ENCODE data around the gene KCNQ5.
A peak's percentile ranks its signal among the peaks of the same experiment; 100 is the strongest.
"Not testable (repeated sequence)": the region's sequence is repeated elsewhere in the genome, so short reads cannot be mapped to it uniquely, and the experiment has no call there.

The KCNQ5 gene

DNA sequence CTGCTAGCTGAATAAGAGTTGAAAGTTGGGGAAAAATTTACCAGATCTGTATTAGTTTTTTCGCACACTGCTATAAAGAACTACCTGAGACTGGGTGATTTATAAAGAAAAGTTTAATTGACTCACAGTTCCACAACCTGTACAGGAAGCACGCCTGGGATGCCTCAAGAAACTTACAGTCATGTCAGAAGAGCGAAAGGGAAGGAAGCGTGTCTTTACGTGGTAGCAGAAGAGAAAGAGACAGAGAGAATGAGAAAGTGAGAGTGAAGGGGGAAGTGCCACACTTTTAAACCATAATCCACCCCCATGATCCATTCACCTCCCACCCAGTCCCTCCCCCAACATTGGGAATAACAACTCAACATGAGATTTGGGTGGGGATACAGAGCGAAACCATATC is 523.8 kb downstream of the KCNQ5 start:
- DNase-seq = no peak

DNA sequence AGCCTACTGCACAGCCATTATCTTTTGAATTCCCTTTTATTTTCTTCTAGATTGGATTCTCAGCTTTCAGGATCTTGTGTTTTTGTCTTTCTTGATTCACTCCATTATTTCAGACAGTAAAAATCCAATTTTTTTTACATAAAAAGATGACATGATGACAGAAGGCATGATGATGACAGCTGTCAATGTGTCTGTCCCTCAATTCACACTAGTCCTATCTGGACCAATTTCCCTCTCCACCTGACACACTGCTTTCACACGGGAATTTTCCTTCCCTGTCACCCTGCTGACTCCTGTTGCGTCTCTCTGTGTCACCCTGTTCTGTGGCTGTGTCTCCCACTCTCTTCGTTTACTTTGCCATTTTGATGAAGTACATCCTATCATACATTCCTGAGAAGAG is 529.9 kb downstream of the KCNQ5 start:
- DNase-seq = no peak

DNA sequence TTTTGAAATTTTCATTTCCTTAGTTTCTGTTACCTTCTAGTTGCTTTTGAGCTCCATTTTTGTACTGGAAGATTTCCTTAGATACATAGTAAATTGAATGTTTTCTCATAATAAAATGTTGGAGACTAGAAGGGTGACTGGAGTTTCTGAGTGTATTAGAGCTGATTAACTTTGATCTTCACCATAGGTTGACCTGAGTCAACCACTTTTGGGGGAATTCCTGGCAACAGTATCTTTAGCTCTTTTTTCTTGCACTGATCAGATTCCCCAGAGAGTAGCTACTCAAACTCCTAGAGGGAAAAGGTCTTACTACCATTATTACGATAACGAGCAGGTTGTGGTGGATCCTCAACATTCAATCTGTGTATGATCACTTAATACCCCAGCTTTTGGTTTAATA is 530.7 kb downstream of the KCNQ5 start:
- no peak for DNase-seq

DNA sequence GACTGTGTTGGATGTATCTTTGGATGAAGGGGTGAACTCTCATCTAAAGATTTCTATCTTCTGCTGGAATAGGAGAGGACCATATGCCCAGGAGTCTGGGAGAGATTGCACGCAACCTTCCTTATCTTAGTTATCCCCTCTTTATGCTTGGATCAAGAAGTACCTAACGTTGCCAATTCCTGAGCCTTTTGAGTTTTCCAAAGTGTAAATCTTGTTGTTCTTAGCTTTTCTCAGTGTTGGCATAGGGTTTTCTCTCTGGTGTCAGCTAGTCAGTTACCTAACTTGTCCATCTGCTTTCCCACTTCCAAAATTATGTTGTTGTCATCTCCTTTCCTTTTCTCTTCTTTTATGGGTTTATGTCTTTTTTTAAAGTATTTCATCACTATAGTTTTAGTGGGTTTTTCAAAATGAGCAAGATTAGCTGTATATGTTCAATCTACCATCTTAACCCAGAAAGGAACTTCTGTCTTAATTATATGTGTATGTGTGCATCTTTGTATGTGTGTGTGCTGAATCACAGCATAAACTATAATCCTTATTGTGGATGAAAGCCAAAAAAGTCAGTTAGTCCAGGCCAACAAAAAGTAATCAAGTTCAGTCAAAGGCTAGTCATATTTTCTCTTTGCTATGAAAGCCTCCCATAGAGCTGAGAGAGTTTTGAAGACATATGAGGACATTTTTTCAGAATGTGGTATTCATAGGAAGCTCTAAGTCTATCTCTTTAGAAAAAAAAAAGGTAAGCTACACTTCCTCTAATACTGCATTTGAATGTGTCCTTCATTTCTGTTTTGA is 531.3 kb downstream of the KCNQ5 start:
- DNase-seq = no peak

DNA sequence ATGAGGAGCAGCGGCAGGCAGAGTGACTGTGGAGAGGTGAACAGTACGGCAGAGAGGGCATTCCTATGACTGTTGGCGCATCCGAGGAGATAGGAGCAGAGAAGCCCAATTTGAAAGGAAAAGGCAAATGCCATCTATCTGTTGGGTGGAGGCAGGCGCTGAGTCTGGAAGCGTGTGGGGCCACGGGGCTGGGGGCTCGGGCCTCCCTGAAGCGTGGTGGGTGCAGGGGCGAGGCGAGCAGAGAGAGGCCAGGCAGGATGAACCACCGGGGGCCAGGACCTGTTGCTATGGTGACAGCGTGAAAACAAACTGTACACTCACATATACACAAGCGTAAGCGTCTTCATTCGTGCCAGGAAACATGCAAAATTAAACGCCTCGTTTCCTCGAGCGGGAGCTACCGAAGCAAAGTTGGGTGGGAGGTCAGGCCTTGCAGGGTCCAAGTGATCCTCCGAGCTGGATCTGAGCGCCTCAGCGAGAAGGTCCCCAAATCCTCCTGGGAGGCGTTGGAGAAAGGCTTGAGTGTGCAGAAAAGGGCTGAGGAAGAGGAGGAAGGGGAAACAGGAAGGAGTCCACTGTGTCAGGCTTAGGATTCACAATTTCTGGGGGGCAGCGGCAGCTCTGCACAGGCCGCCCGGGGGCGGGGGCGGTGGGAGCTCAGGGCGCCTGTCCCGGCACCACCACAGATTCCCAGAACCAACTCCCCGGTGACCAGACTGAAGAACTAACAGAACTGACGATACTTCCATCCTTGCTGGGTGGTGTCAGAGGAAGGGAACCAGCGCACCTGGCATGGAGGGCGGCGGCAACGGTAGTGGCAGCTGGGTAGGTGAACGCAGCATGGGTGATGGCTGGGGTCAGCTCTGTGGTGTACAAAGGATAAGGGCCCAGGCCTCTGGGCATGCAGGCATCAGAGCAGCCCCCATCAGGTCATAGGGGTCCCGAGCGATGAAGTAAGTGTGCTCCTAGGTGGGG is 535.2 kb downstream of the KCNQ5 start:
- no peak for DNase-seq

DNA sequence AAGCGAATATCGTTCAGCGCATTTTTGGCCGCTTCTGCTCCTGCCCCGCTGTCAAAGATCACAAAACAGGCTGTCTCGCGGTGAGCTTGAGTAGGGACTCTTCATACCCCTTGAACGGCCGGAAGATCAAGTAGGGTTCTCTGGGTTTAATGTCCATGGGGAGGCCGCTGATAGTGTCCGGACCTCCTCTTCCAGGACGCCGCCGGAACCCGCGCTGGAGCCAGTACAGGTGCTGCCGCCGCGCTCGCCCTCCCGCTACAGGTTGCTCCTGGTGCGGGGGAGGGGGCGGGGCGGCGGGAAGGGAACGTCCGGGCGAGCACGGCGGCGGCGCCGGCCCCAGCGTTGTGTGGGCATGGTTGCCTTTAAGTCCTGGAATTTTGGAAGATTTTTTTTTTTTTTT is 536.0 kb downstream of the KCNQ5 start:
- no peak for DNase-seq

DNA sequence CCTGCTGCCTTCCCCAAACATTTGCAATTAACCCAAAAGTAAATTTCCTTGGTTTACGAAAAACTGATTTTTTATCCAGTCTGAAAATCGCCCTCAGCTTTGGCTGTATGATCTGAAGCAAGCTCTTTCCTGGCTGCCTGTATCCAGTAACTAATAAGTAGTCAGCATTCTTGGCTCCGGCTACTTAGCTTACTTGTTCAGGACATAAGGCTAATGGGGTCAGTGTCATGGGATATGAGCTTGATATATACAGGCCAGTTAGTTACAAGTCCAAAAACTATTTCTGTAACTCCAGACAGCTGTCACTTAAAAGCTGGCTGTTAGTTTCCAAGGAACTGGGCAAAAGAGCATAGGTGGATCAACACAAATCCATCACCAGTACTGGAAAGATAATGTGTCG is 547.2 kb downstream of the KCNQ5 start:
- no peak for DNase-seq

DNA sequence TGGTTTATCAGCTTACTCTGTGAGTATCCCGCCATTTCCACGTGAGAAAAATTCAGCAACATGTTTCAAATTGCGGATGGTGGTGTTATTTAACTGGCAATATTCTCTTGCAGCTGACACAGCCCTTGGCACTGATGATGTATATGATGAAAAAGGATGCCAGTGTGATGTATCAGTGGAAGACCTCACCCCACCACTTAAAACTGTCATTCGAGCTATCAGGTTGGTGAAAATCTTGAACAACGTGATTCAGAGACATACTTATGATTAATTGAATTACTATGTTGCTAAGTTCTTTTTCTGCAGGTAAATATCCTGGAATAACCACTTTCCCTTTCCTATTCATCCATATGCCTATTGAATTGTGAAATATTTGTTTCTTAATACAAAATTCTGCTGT is 547.8 kb downstream of the KCNQ5 start:
- no peak for DNase-seq

DNA sequence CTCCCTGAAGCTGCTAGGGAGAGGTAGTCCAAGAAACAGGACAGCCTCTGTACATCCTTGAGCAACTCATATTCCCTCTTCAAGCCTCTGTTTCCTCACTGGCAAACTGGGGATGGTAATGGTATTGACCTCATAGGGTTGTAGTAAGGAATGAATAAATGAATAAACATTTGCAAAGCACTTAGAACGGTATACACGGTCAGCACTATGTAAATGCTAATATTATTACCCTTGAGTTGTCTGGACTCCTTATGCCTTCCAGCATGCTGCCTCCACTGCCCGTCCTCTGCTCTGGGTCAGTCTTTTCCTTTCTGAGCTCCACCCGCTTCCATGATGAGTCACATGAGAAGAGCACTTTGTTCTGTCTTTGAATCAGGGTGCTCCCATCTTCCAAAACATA is 552.8 kb downstream of the KCNQ5 start:
- no peak for DNase-seq

DNA sequence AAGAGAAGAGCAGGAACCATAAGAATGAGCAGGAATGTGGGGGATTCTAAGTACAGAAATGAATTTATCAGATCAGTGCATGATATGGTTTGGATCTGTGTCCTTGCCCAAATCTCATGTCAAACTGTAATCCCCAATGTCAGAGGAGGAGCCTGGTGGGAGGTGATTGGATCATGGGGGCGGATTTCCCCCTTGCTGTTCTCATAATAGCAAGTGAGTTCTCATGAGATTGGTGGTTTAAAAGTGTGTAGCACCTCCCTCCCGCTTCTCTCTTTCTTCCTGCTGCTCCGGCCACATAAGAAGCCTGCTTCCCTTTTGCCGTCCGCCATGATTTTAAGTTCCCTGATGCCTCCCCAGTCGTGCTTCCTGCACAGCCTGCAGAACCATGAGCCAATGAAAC is 554.2 kb downstream of the KCNQ5 start:
- DNase-seq = no peak

DNA sequence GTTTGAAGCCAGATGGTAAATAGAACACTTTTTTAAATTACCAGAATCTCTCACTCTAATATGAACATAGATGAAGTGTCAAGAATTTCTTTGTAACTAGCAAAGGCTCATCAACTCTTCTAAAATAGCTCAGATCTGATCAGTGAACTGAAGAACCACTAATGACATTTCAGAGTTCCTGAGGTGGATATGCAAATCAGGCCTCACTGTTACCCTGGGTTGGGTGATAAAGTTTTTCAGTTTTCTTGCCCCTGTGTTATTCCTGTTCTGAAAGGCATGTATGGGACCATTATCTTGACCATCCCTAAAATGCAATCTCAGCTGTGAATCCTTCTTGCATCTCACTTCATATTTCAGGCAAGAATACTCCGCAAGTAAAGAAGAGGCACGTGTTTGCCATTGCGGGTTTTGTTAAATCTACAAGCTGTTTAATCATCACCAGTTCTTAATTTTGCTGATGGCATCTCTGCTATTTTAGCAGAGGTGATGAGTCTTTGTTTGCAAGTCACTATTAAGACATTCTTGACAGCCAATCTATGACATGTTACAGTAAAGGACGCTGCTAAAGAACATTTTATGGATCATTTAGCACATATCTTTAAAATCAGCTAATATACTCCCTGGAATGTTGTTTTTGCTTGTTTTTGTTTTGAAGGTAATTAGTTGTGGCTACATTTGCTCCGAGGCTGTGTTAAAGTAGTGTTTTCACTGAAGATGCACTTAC is 555.5 kb downstream of the KCNQ5 start:
- no peak for DNase-seq

DNA sequence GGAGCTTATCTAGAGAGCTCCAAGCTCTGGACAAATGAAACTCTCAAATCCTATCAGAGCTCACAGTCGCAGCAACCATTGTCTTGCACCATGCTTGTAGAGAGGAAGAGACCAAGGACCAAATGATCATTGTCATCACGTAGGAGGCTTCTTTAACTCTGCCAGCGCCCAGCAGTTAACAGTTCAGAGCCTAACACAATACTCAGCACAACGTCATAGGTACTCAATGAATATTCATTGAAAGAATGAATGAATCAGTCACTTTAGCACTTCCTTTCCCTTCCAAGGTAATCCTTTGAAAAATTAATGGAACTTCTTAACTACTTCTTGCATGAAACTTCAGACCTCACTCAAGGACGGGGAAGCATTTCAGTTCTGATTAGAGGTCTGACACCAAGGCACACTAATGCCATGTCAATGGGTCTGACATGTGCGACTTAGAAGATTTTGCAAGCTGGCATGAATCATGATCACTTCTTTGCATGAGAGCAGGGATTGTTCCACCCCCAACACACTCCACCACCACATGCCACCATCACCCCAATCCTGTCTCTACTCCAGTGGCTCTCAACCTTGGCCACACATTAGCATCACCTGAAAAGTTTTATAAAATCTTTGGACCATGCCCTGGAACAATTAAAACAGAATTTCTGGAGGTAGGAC is 558.3 kb downstream of the KCNQ5 start:
- DNase-seq = no peak

DNA sequence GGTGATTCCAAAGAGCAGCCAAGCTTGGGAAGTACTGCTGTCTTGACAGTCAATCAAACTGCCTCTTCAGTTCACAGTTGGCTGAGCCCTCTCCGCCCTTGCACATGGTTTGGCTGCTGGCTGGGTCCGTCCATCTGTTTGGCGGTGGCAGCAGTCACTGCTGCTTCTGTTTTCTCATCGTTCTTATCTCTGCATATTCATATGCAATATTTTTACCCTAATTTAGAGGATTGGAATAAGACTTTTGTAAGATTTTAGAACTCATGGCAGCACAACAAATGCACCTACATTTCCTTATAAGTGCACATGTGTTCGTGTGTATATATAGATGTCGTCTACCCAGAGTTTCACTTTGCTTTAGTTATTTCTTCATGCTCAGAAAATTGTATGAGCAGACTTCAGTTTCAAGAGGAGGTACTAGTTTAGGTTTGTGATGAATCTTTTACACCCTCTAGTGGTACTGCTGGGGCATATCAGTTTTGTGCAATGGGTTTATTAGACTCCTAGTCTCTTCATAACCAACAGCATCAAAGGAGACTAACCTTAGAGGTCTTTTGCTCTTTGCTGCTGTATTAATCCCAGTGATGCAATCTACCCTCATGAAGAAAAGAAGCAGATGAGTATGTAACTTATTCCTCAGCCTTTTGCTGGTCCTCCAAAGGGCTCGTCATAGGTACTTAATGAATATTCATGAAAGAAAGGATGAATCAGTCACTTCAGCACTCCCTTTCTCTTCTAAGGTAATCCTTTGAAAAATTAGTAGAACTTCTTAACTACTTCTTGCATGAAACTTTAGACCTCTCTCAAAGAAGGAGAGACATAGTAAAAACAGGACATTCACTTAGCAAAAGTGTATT is 559.1 kb downstream of the KCNQ5 start:
- peak; percentile 47 for DNase-seq

DNA sequence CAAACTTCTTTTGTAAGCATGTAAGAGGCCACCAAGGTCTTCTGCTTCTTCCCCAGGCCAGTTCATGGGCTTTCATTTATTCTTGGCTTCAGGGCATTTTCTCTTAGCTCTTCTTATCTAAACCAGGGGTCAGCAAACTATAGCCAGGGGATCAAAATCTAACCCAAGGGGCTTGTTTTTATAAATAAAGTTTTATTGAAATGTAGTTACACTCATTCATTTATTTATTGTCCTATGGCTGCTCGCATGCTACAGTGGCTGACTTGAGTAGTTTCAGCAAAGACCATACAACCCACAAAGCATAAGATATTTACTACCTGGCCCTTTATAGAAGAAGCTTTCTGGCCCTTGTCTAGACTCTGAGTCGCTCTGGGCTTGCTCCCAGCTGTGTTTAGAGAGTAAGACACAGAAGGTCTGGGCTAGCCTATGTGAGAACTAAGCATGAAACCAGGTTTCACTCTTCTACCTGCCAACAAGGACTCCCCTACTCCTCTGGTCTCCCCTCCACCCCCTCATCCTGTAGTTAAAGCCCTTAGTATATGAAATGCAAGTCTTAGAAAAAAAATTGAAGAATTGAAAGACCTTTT is 560.2 kb downstream of the KCNQ5 start:
- no peak for DNase-seq

DNA sequence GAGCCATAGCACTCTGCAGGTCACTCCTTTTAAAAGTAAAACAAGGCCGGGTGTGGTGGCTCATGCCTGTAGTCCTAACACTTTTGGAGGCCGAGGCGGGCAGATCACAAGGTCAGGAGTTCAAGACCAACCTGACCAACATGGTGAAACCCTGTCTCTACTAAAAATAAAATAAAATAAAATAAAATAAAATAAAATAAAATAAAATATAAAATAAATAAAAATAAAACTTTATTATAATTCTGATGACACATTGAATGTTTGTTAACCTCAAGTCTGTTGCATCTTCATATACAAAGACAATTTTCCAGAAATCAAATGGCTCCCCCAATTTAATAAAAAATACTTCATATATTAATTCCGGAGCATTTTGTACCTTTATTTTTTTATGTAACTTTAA is 571.4 kb downstream of the KCNQ5 start:
- DNase-seq = not testable (repeated sequence)

DNA sequence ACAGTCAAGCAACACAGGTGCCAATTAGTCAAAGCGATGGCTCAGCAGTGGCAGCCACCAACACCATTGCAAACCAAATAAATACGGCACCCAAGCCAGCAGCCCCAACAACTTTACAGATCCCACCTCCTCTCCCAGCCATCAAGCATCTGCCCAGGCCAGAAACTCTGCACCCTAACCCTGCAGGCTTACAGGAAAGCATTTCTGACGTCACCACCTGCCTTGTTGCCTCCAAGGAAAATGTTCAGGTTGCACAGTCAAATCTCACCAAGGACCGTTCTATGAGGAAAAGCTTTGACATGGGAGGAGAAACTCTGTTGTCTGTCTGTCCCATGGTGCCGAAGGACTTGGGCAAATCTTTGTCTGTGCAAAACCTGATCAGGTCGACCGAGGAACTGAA is 572.9 kb downstream of the KCNQ5 start:
- no peak for DNase-seq

DNA sequence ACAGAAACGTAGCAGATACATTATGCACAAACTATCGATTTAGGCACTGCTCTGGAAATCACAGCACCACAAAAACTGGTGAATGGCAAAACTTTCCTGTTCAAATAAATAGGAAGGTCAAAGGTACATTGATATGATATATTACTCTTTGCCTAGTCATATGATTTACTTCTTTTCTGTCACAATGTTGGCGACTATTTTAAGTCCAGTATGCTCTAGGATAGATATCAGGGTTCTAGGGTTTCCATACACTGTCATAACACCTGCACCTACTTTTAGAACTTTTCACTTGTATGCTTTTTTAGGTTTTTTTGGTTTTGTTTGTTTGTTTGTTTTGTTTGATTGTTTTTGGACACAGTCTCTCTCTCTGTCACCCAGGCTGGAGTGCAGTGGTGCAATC is 578.4 kb downstream of the KCNQ5 start:
- DNase-seq = no peak

DNA sequence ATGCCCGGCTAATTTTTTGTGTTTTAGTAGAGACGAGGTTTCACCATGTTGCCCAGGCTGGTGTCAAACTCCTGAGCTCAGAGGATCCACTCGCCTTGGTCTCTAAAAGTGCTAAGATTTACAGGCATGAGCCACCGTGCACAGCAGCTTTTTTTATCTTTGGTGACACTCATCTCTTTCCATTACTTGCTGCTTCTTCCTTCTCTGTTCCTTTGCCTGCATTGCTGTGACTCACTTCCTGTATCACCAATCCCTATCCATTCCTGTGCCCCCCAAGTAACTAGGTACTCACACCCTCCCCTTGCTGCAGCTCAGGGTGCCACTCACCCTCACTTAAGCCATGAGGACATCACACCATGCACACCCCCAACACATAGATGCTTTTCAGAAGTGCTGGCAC is 578.9 kb downstream of the KCNQ5 start:
- no peak for DNase-seq

DNA sequence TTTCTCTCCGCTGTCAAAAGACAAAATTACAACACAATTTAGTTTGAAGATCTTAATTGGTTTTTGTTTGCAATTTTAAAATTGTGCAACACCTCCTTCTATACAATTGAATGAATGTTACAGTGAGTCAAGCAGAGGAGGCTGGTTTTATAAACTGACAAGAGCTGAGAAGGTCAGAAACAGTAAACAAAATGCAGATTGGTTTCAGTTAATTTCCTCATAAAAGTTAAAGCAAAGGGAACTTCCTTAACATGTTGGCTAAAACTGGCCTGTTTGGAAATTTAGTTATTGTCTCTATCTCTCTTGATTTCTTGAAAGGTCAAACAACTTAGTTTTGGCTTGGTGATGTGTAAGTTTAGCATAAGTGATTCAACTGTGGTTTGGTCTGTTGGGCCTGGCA is 581.2 kb downstream of the KCNQ5 start:
- no peak for DNase-seq

DNA sequence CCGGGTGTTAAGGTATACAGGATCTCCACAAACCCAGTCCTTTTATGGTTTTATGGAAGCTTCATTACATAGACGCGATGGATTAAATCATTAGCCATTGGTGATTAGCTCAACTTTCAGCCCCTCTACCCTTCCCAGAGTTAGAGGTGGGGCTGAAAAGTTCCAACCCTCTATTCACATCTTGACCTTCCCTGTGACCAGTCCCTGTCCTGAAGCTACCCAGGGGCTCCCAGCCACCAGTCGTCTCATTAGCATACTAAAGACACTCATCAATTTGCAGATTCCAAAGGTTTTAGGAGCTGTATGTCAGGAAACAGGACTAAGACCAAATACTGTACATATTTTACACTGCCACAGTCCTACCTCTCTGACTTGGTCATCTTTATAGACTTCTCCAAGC is 582.4 kb downstream of the KCNQ5 start:
- no peak for DNase-seq

DNA sequence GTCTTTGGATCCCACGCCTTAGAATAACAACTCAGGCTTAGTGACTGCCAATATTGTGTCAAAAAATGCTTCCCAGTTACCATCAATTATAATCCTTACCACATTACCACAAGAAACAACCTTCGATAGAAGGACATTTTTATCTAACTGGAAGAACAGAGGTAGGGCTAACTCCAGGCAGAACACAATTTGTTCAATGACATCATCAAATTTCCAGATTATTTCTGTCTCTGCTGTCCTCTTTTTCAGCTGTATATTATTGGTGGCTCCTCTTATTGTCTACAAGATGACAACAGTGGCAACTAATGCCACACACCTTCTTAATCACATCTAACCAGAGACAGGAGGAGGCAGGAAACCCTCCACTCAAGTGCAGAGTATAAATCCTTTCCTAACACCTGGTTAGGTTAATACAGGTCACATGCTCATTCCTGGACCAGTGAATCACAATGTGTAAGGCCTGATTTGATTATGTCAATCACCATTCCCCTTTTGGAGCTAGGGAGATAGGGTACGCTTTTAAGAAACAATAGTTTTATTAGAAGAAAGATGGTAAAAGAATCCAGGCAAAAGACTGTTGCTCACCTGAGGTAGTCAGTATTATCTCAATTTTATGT is 585.5 kb downstream of the KCNQ5 start:
- no peak for DNase-seq

All from NCI-H1417 treated with DMSO at 0.1 percent for 48 hours (cell line).